ENCODE data around the gene TRIM44.

DNA sequence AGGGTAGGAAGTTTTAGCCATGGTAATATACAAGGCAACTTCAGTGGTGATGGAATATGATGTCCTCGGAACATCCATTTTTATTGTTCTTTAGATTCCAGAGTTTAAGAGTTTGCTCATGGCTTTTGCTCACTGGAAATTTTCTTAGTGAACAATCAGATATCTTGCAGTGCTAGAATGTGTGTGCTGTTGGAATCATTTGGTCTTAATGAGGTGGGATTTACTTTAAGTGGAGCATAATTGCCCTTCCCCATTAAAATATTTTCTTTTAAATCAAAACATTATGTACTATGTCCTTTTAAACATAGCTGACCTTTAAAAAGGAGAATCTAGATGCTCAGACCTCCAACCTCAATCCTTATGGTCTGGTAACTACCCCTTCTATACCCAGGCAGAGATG lies 204.0 kb downstream of the TRIM44 start:
- TF ChIP-seq CTCF (IDR thresholded peaks at IDR 0.05) (no peak), POLR2A (IDR thresholded peaks at IDR 0.05) (no peak), POLR2AphosphoS5 (IDR thresholded peaks at IDR 0.05) (no peak)
